GM21381 (cell line): ENCODE measurements around the gene SIPA1L3.
"Not testable (repeated sequence)": the region's sequence is repeated elsewhere in the genome, so short reads cannot be mapped to it uniquely, and the experiment has no call there.

Experiments
- ATAC-seq: cut with Tn5 transposase; IDR thresholded peaks from one replicate; pipeline ENCODE4 v1.9.1; 2021; ENCODE audit warnings: mild to moderate bottlenecking, moderate library complexity; ENCODE audit not compliant: unreplicated experiment

SIPA1L3 gene

GRCh38 chr19:37906869-37907734 lies at the start of gene SIPA1L3:
Gene SIPA1L3 (plus strand): TSS chr19:37907208. CDS start chr19:38081566, 174,358 bp downstream.
- peak; percentile 79 for ATAC-seq

GRCh38 chr19:37864501-37864900 lies 42.5 kb upstream of the SIPA1L3 start:
- ATAC-seq = no peak

- not testable (repeated sequence) for ATAC-seq
Measured at GRCh38 chr19:37865930-37866329, 41.1 kb upstream of the SIPA1L3 start.

GRCh38 chr19:37867831-37868230 lies 39.2 kb upstream of the SIPA1L3 start:
- no peak for ATAC-seq

GRCh38 chr19:37869766-37870340 lies 37.2 kb upstream of the SIPA1L3 start:
- no peak for ATAC-seq

GRCh38 chr19:37872383-37872782 lies 34.6 kb upstream of the SIPA1L3 start:
- ATAC-seq = no peak

GRCh38 chr19:37874784-37875183 lies 32.2 kb upstream of the SIPA1L3 start:
- no peak for ATAC-seq

GRCh38 chr19:37876032-37876431 lies 31.0 kb upstream of the SIPA1L3 start:
- ATAC-seq = no peak

- no peak for ATAC-seq
Measured at GRCh38 chr19:37877147-37877546, 29.9 kb upstream of the SIPA1L3 start.

GRCh38 chr19:37885392-37885791 lies 21.6 kb upstream of the SIPA1L3 start:
- no peak for ATAC-seq

- ATAC-seq = no peak
Measured at GRCh38 chr19:37886571-37886970, 20.4 kb upstream of the SIPA1L3 start.

- ATAC-seq = no peak
Measured at GRCh38 chr19:37893845-37894575, 13.0 kb upstream of the SIPA1L3 start.

GRCh38 chr19:37896180-37896579 lies 10.8 kb upstream of the SIPA1L3 start:
- no peak for ATAC-seq

- ATAC-seq = no peak
Measured at GRCh38 chr19:37899453-37899852, 7.6 kb upstream of the SIPA1L3 start.

- ATAC-seq = no peak
Measured at GRCh38 chr19:37899966-37900365, 7.0 kb upstream of the SIPA1L3 start.

GRCh38 chr19:37902668-37903067 lies 4.3 kb upstream of the SIPA1L3 start:
- ATAC-seq = no peak

- ATAC-seq = no peak
Measured at GRCh38 chr19:37903096-37903495, 3.9 kb upstream of the SIPA1L3 start.

- ATAC-seq = peak; percentile 15
Measured at GRCh38 chr19:37905946-37906868, 801 bp upstream of the SIPA1L3 start, which contains the start of gene WDR87. Gene WDR87 (minus strand): TSS chr19:37906594. CDS start chr19:37898239, 8,355 bp downstream.

- ATAC-seq = no peak
Measured at GRCh38 chr19:37907735-37908455, 887 bp downstream of the SIPA1L3 start.
